IMR-90 (cell line): ENCODE measurements around the gene KIRREL1. TPM values are rescaled to one million over a fixed set of nuclear protein-coding genes. Genes with fewer than 3 reads are reported as not detected.

Experiments
- ATAC-seq: fragments of 200-7000 bp; cut with Tn5 transposase; 2 replicates; pipeline ENCODE4 v1.9.1; 2020; ENCODE audit warnings: low read depth, mild to moderate bottlenecking, moderate library complexity
- BruUV-seq: library from RNA; stranded (reverse); fragments of 400-500 nt; replicated peaks from 2 replicates; lab custom pipeline; 2021; lab: Mats Ljungman, UMichigan
- CTCF ChIA-PET: fragments of 300-600 bp; formaldehyde crosslinking; extraction: SDS; loops from one replicate; lab custom pipeline; 2021; ENCODE audit warnings: antibody characterized with exemption; lab: Yijun Ruan, JAX
- POLR2A ChIA-PET: fragments of 300-600 bp; sonication (Branson Sonifier 250); formaldehyde crosslinking; loops from one replicate; lab custom pipeline; 2022; ENCODE audit warnings: antibody characterized with exemption; ENCODE audit not compliant: unreplicated experiment; lab: Charles Lee
- DNase-seq: peaks from one replicate; pipeline ENCODE4 v3.0.0; 2013
- H2AFZ ChIP-seq: replicated peaks from 2 replicates; pipeline ENCODE3; 2013; ENCODE audit warnings: low read length, mild to moderate bottlenecking; ENCODE audit not compliant: poor library complexity
- H2AK5ac ChIP-seq: 2 replicates; pipeline ENCODE4 v1.6.1; 2013; ENCODE audit warnings: low read depth, low read length, inconsistent platforms
- H2AK9ac ChIP-seq: replicated peaks from 2 replicates; pipeline ENCODE3; 2013; ENCODE audit warnings: mild to moderate bottlenecking, low read depth, low read length, moderate library complexity; ENCODE audit not compliant: poor library complexity
- H2BK120ac ChIP-seq: 2 replicates; pipeline ENCODE4 v1.6.1; 2013; ENCODE audit warnings: low read depth, low read length, inconsistent platforms
- H2BK15ac ChIP-seq: 3 replicates; pipeline ENCODE4 v1.6.1; 2013; ENCODE audit warnings: low read depth, low read length, inconsistent platforms
- H2BK20ac ChIP-seq: 2 replicates; pipeline ENCODE4 v1.6.1; 2013; ENCODE audit warnings: low read depth, mild to moderate bottlenecking, inconsistent platforms, low read length, moderate library complexity
- H2BK5ac ChIP-seq: 2 replicates; pipeline ENCODE4 v1.6.1; 2013; ENCODE audit warnings: mild to moderate bottlenecking, low read depth, low read length, inconsistent platforms; ENCODE audit not compliant: poor library complexity, severe bottlenecking
- H3K14ac ChIP-seq: replicated peaks from 2 replicates; pipeline ENCODE4 v1.6.1; 2013; ENCODE audit warnings: low read depth, low read length, inconsistent platforms
- H3K18ac ChIP-seq: 2 replicates; pipeline ENCODE4 v1.6.1; 2013; ENCODE audit warnings: low read depth, low read length, control low read depth
- H3K23ac ChIP-seq: 2 replicates; pipeline ENCODE4 v1.6.1; 2013; ENCODE audit warnings: low read depth, low read length, inconsistent platforms
- H3K27ac ChIP-seq: 2 replicates; pipeline ENCODE4 v1.5.1; 2013; ENCODE audit warnings: mild to moderate bottlenecking, control low read depth, low read length; ENCODE audit not compliant: insufficient read depth
- H3K27me3 ChIP-seq: 2 replicates; pipeline ENCODE4 v1.6.1; 2013; ENCODE audit warnings: low read length; ENCODE audit not compliant: control insufficient read depth, insufficient read depth
- H3K36me3 ChIP-seq: 2 replicates; pipeline ENCODE4 v1.6.1; 2013; ENCODE audit warnings: low read length, mixed read lengths; ENCODE audit not compliant: control insufficient read depth, insufficient read depth
- H3K4ac ChIP-seq: 2 replicates; pipeline ENCODE4 v1.6.1; 2013; ENCODE audit warnings: low read depth, low read length, inconsistent platforms
- H3K4me1 ChIP-seq: 2 replicates; pipeline ENCODE4 v1.6.1; 2013; ENCODE audit warnings: low read length, mixed read lengths; ENCODE audit not compliant: control insufficient read depth, insufficient read depth
- H3K4me2 ChIP-seq: 2 replicates; pipeline ENCODE4 v1.6.1; 2013; ENCODE audit warnings: low read depth, mild to moderate bottlenecking, control low read depth, low read length, moderate library complexity
- H3K4me3 ChIP-seq: 2 replicates; pipeline ENCODE4 v1.5.1; 2013; ENCODE audit warnings: low read depth, mild to moderate bottlenecking, control low read depth, low read length, moderate library complexity; ENCODE audit not compliant: insufficient read depth
- H3K56ac ChIP-seq: 2 replicates; pipeline ENCODE4 v1.6.1; 2013; ENCODE audit warnings: low read length, inconsistent platforms; ENCODE audit not compliant: insufficient read depth; ENCODE audit errors: extremely low read depth
- H3K79me1 ChIP-seq, 2 experiments: 2 replicates each; pipeline ENCODE4 v1.6.1; 2013; ENCODE audit warnings: low read length in 2 of 2, inconsistent platforms in 1 of 2, low read depth in 1 of 2
- H3K9ac ChIP-seq: 2 replicates; pipeline ENCODE4 v1.6.1; 2013; ENCODE audit warnings: low read depth, low read length, control low read depth
- H3K9me1 ChIP-seq: 2 replicates; pipeline ENCODE4 v1.6.1; 2013; ENCODE audit warnings: low read length, inconsistent platforms; ENCODE audit not compliant: insufficient read depth
- H3K9me3 ChIP-seq: 2 replicates; pipeline ENCODE4 v1.6.1; 2013; ENCODE audit warnings: low read length; ENCODE audit not compliant: control insufficient read depth, insufficient read depth
- H4K20me1 ChIP-seq: 2 replicates; pipeline ENCODE4 v1.6.1; 2013; ENCODE audit warnings: low read length, inconsistent platforms; ENCODE audit not compliant: insufficient read depth
- H4K5ac ChIP-seq: 2 replicates; pipeline ENCODE4 v1.6.1; 2013; ENCODE audit warnings: mild to moderate bottlenecking, low read depth, low read length, control low read depth
- H4K8ac ChIP-seq, 2 experiments: 2 replicates each; pipeline ENCODE4 v1.6.1; 2013; ENCODE audit warnings: low read depth in 2 of 2, low read length in 2 of 2, control low read depth in 1 of 2, inconsistent platforms in 1 of 2
- H4K91ac ChIP-seq: 2 replicates; pipeline ENCODE4 v1.6.1; 2013; ENCODE audit warnings: low read depth, low read length, inconsistent platforms; ENCODE audit not compliant: insufficient read depth
- MAFK ChIP-seq: IDR thresholded peaks from 2 replicates; pipeline ENCODE4 v1.6.1; 2012; ENCODE audit warnings: low read depth, low read length, improper control_type of control experiment
- MXI1 ChIP-seq: IDR thresholded peaks from 2 replicates; pipeline ENCODE4 v1.6.1; 2012; ENCODE audit warnings: low read depth, mild to moderate bottlenecking, low read length, moderate library complexity, borderline replicate concordance
- SMC3 ChIP-seq: fragments of 150-350 bp; IDR thresholded peaks from 2 replicates; pipeline ENCODE4 v1.6.1; 2016; ENCODE audit warnings: low read depth, mild to moderate bottlenecking, antibody characterized with exemption, low read length, moderate library complexity
- WGBS, 2 experiments: methylation state at CpG; one replicate each; pipeline versions ENCODE4 v1.1.5 to v1.1.7; 2013; ENCODE audit warnings: missing lambda C conversion rate in 2 of 2; ENCODE audit not compliant: insufficient read length in 1 of 2; ENCODE audit errors: extremely low coverage in 2 of 2; 5-methylcytosine and 5-hydroxymethylcytosine counted together
- dilution Hi-C: fragments of 300-500 bp; cut with HindIII; formaldehyde crosslinking; loops from one replicate; pipeline ENCODE4 v1.14.3; 2018; ENCODE audit warnings: low sequenced_read_pairs; ENCODE audit not compliant: unreplicated experiment
- in situ Hi-C: fragments of 300-500 bp; cut with MboI; formaldehyde crosslinking; loops from 3 replicates; pipeline ENCODE4 v1.14.3; 2019; ENCODE audit warnings: low sequenced_read_pairs, inconsistent platforms, mixed read lengths
- intact Hi-C: fragments of 100-400 bp; cut with micrococcal nuclease; formaldehyde crosslinking; loops from 2 replicates; pipeline ENCODE4 v1.10.0; 2022
- polyA plus RNA-seq, 3 experiments: library from polyadenylated mRNA; depleted of rRNA; stranded (reverse); fragments of >200 nt; gene quantifications; 2 replicates each; pipeline ENCODE4 v1.2.3, GENCODE V29; 2012; ENCODE audit warnings: low replicate concordance in 1 of 3
- total RNA-seq: library from RNA; depleted of rRNA; stranded (reverse); fragments of >200 nt; gene quantifications from 2 replicates; pipeline ENCODE4 v1.2.3, GENCODE V29; 2012

KIRREL1 gene
- total and polyA plus RNA-seq, 2 of the 4 experiments (the other 2 are of a cell fraction), result 58.1 to 64.7 TPM

DNA sequence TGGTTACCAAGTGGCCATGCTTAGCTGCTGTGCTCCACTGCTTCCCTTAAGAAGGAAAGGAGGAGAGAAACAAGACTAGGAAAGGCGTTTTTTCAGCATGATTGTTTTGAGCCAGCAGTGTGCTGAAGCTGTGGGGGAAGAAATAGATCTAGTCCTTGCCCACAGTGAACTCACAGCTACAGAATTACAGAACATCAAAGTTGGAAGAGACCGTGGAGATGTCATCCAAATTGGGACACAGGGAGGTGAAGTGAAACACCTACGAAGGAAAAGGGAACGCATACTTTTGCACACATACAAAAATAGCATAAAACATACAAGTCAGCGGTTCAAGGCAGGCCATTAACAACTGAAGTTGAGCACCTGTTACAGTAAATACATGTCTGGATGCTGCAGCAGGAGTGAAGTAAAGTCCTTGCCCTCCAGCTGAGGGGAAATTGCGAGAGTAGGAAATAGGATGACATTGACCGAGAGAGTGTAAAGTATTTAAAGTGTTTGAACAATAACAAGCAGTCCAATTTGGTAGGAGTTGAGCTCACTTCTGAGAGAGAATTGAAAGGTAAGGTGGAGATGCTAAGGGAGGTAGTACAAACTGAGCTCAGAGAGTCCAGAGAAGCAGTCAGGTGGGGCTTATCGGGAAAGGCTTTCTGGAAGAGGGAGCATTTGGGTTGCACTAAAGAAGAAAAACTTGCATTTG is 55.1 kb downstream of the KIRREL1 start:
- no peak overlapping the region for H2AK9ac ChIP-seq

More for the DNA sequence above, 55.1 kb downstream of the KIRREL1 start:
- Histone ChIP-seq H3K27me3 (no peaks in the 10 kb centered on the region), H3K9me1 (peaks cover 58% of the 10 kb centered on the region), H2AFZ (no peak overlapping the region), H4K8ac (no peak overlapping the region), H3K4ac (no peak overlapping the region), H3K9me3 (no peaks in the 10 kb centered on the region), H2BK20ac (no peak overlapping the region), H2BK15ac (no peak overlapping the region), H2BK5ac (no peak overlapping the region), H2AK5ac (no peak overlapping the region), H3K4me2 (no peak overlapping the region), H4K5ac (no peak overlapping the region), H3K9ac (no peak overlapping the region), H3K4me3 (no peak overlapping the region), H3K27ac (no peak overlapping the region), H4K91ac (no peak overlapping the region), H3K23ac (0 out of 2 replicates have a peak overlapping the region, but pooled peaks have one; percentile 16), H4K20me1 (peaks cover 94% of the 10 kb centered on the region), H3K18ac (no peak overlapping the region), H3K14ac (no peak overlapping the region), H3K56ac (no peak overlapping the region), H3K4me1 (peaks cover 16% of the 10 kb centered on the region), H3K79me1 (peaks cover 71 to 93% of the 10 kb centered on the region in 2 experiments), H2BK120ac (no peak overlapping the region), H3K36me3 (peaks cover 6% of the 10 kb centered on the region)
- ChIA-PET POLR2A (no interaction called here), CTCF (interaction anchor here (1.8 kb wide), 1 partner anchor 57 kb away, joined by 8 read pairs; no protein-coding TSS in a partner anchor)
- no peak for ATAC-seq
- BruUV-seq, result no TSS peak
- dilution Hi-C loops (no loop called here), in situ Hi-C loops (no loop called here), intact Hi-C loops (no loop called here)
- 88% methylated on average over 2 of the region's 8 CpGs; no CpG with 5 or more reads in 1 of the 2 experiments for WGBS, 2 experiments
- no peak for DNase-seq
- TF ChIP-seq MXI1 (no peak), MAFK (no peak), SMC3 (no peak)
